MM.1S (cell line): ENCODE results near the gene CAMSAP1.

Experiments used
- DNase-seq: peaks from one replicate; pipeline ENCODE4 v3.0.0-alpha.2; 2015
- H2AFZ ChIP-seq: fragments of 300-600 bp; sonication (generic); 2 replicates; pipeline ENCODE4 v1.6.0; 2016; ENCODE audit warnings: antibody characterized with exemption, low read length
- H3F3A ChIP-seq: fragments of 300-600 bp; sonication (generic); 2 replicates; pipeline ENCODE4 v1.6.1; 2016; ENCODE audit warnings: mild to moderate bottlenecking, antibody characterized with exemption, low read length, moderate library complexity, mixed read lengths; ENCODE audit not compliant: insufficient read depth
- H3K27ac ChIP-seq: fragments of 300-600 bp; sonication (generic); 2 replicates; pipeline ENCODE4 v1.5.1; 2016; ENCODE audit warnings: mild to moderate bottlenecking, low read length
- H3K27me3 ChIP-seq: fragments of 300-600 bp; sonication (generic); replicated peaks from 2 replicates; pipeline ENCODE4 v1.6.0; 2016; ENCODE audit warnings: low read length; ENCODE audit not compliant: insufficient read depth
- H3K36me3 ChIP-seq: fragments of 300-600 bp; sonication (generic); replicated peaks from 2 replicates; pipeline ENCODE4 v1.6.1; 2016; ENCODE audit warnings: mild to moderate bottlenecking, low read length, mixed read lengths; ENCODE audit not compliant: insufficient read depth
- H3K4me1 ChIP-seq: fragments of 300-600 bp; sonication (generic); 2 replicates; pipeline ENCODE4 v1.6.1; 2016; ENCODE audit warnings: low read length, mixed read lengths
- H3K4me2 ChIP-seq: fragments of 300-600 bp; sonication (generic); 2 replicates; pipeline ENCODE4 v1.6.0; 2016; ENCODE audit warnings: low read depth, low read length
- H3K4me3 ChIP-seq: fragments of 300-600 bp; sonication (generic); 2 replicates; pipeline ENCODE4 v1.5.1; 2016; ENCODE audit warnings: low read length, mixed read lengths
- H3K79me2 ChIP-seq: fragments of 300-600 bp; sonication (generic); 2 replicates; pipeline ENCODE4 v1.6.1; 2016; ENCODE audit warnings: mixed run types, low read length, mixed read lengths
- H3K9ac ChIP-seq: fragments of 300-600 bp; sonication (generic); 2 replicates; pipeline ENCODE4 v1.6.1; 2016; ENCODE audit warnings: low read length, mixed read lengths
- H3K9me2 ChIP-seq: fragments of 300-600 bp; sonication (generic); replicated peaks from 2 replicates; pipeline ENCODE4 v1.6.1; 2016; ENCODE audit warnings: mild to moderate bottlenecking, low read length, mixed read lengths; ENCODE audit not compliant: insufficient read depth
- H3K9me3 ChIP-seq: fragments of 300-600 bp; sonication (generic); replicated peaks from 2 replicates; pipeline ENCODE4 v1.6.1; 2016; ENCODE audit warnings: mild to moderate bottlenecking, low read length, mixed read lengths; ENCODE audit not compliant: insufficient read depth
- H4K20me1 ChIP-seq: fragments of 300-600 bp; sonication (generic); 2 replicates; pipeline ENCODE4 v1.6.1; 2016; ENCODE audit warnings: mild to moderate bottlenecking, low read length, moderate library complexity, mixed read lengths; ENCODE audit not compliant: insufficient read depth
- CTCF ChIP-seq: fragments of 300-600 bp; sonication (generic); IDR thresholded peaks from 2 replicates; pipeline ENCODE4 v1.5.1; 2016; ENCODE audit warnings: antibody characterized with exemption, low read length, mixed read lengths
- EZH2 ChIP-seq: fragments of 300-600 bp; sonication (generic); optimal IDR thresholded peaks from 2 replicates; pipeline ENCODE3; 2017; ENCODE audit warnings: low read depth, mild to moderate bottlenecking, antibody characterized with exemption, low read length, mixed read lengths
- EZH2phosphoT487 ChIP-seq: fragments of 300-600 bp; sonication (generic); IDR thresholded peaks from 2 replicates; pipeline ENCODE4 v1.6.1; 2018; ENCODE audit warnings: antibody characterized with exemption, low read length

Gene CAMSAP1

GRCh38 chr9:135887585-135888050 lies 19.7 kb downstream of the CAMSAP1 start:
- H3F3A ChIP-seq, result no peaks in the 10 kb centered on the region
- no peaks in the 10 kb centered on the region for H3K9me3 ChIP-seq
- H3K27ac ChIP-seq, result no peak overlapping the region
- TF ChIP-seq EZH2, result no peak
- no peak for TF ChIP-seq EZH2phosphoT487
- TF ChIP-seq CTCF, result no peak
- no peak for DNase-seq
- H3K9me2 ChIP-seq, result no peaks in the 10 kb centered on the region
- H4K20me1 ChIP-seq, result 0 out of 2 replicates have a peak, but pooled peaks cover 3% of the 10 kb centered on the region
- H2AFZ ChIP-seq, result no peak overlapping the region
- H3K4me1 ChIP-seq, result no peaks in the 10 kb centered on the region
- peaks cover 85% of the 10 kb centered on the region for H3K79me2 ChIP-seq
- H3K9ac ChIP-seq, result no peak overlapping the region
- no peak overlapping the region for H3K4me3 ChIP-seq
- no peak overlapping the region for H3K4me2 ChIP-seq
- no peaks in the 10 kb centered on the region for H3K27me3 ChIP-seq
- no peaks in the 10 kb centered on the region for H3K36me3 ChIP-seq

- no peak overlapping the region for H3K4me3 ChIP-seq
- 0 out of 2 replicates have a peak, but pooled peaks cover 3% of the 10 kb centered on the region for H4K20me1 ChIP-seq
- no peak overlapping the region for H3K27ac ChIP-seq
- H3K79me2 ChIP-seq, result peaks cover 81% of the 10 kb centered on the region
- no peaks in the 10 kb centered on the region for H3K36me3 ChIP-seq
- H3K4me1 ChIP-seq, result no peaks in the 10 kb centered on the region
- TF ChIP-seq EZH2 (no peak), EZH2phosphoT487 (no peak), CTCF (no peak)
- H3K4me2 ChIP-seq, result no peak overlapping the region
- DNase-seq, result no peak
- H3K9me3 ChIP-seq, result no peaks in the 10 kb centered on the region
- H2AFZ ChIP-seq, result no peak overlapping the region
- no peaks in the 10 kb centered on the region for H3K27me3 ChIP-seq
- H3K9me2 ChIP-seq, result no peaks in the 10 kb centered on the region
- H3F3A ChIP-seq, result no peaks in the 10 kb centered on the region
- H3K9ac ChIP-seq, result no peak overlapping the region
Observed at GRCh38 chr9:135887021-135887507, 20.3 kb downstream of the CAMSAP1 start.

GRCh38 chr9:135886147-135886981 lies 21.0 kb downstream of the CAMSAP1 start:
- Histone ChIP-seq H3K9ac (no peak overlapping the region), H3K9me3 (no peaks in the 10 kb centered on the region), H2AFZ (no peak overlapping the region), H3K4me3 (no peak overlapping the region), H3K27me3 (no peaks in the 10 kb centered on the region), H4K20me1 (0 out of 2 replicates have a peak, but pooled peaks cover 3% of the 10 kb centered on the region), H3F3A (no peaks in the 10 kb centered on the region), H3K79me2 (peaks cover 74% of the 10 kb centered on the region), H3K9me2 (no peaks in the 10 kb centered on the region), H3K4me1 (no peaks in the 10 kb centered on the region), H3K27ac (no peak overlapping the region), H3K4me2 (no peak overlapping the region), H3K36me3 (no peaks in the 10 kb centered on the region)
- TF ChIP-seq EZH2 (no peak), EZH2phosphoT487 (no peak), CTCF (no peak)
- DNase-seq, result no peak
